Tibial nerve (tissue), 3 donors: ENCODE results near the gene TNKS2.

Experiments
- POLR2A ChIP-seq, 2 donors: fragments of 450-650 bp; IDR thresholded peaks; one replicate each; pipeline ENCODE4 v1.6.1; 2017; ENCODE audit warnings: antibody characterized with exemption in 2 of 2, mild to moderate bottlenecking in 2 of 2, moderate library complexity in 2 of 2
- TF ChIP-seq, protein P1 (sequence below), 5 experiments: fragments of 200-600 bp in 3 of 5; fragments of 450-650 bp in 2 of 5; sonication (generic) in 3 of 5; IDR thresholded peaks; one replicate each; pipeline ENCODE4 v1.5.1; 2016 to 2019; ENCODE audit warnings: antibody characterized with exemption in 5 of 5, mild to moderate bottlenecking in 3 of 5, moderate library complexity in 2 of 5

DNA sequence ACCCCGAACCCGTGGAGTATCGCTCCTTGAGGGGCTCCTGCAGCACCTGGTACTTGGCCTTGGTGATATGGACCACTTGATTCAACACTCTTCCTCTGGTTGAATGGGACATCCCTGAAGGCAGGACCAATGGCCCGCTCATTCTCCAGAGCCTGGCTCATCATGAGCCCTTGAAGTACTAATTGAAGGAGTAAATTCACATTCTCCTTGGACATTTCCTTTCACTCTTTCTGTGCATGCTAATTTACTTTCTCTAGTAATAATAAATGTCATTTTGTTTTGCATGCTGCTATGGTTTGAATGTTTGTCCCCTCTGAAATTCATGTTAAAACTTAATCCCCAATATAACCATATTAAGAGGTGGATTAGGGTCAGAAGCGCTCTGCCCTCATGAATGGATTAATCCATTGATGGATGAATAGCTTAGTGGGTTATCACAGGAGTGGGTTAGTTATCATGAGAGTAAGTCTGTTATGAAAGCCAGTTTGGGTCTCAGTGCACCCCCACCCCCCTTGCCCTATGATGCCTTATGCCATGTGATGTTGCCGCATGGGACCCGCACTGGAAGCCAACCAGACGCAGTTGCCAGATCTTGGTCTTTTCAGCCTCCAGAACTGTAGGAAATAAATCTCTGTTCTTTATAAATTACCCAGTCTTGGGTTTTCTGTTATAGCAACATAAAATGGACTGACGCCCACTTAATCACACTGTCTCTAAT lies 87.3 kb downstream of the TNKS2 start:
- TF ChIP-seq, protein P1, sequence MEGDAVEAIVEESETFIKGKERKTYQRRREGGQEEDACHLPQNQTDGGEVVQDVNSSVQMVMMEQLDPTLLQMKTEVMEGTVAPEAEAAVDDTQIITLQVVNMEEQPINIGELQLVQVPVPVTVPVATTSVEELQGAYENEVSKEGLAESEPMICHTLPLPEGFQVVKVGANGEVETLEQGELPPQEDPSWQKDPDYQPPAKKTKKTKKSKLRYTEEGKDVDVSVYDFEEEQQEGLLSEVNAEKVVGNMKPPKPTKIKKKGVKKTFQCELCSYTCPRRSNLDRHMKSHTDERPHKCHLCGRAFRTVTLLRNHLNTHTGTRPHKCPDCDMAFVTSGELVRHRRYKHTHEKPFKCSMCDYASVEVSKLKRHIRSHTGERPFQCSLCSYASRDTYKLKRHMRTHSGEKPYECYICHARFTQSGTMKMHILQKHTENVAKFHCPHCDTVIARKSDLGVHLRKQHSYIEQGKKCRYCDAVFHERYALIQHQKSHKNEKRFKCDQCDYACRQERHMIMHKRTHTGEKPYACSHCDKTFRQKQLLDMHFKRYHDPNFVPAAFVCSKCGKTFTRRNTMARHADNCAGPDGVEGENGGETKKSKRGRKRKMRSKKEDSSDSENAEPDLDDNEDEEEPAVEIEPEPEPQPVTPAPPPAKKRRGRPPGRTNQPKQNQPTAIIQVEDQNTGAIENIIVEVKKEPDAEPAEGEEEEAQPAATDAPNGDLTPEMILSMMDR (IDR thresholded peaks at IDR 0.05), result no peak
- no peak for TF ChIP-seq POLR2A (IDR thresholded peaks at IDR 0.05)
